OCI-LY1 (cell line): ENCODE data around the gene MAPK10.

ENCODE experiments used
- EZH2 ChIP-seq: fragments of 200-600 bp; sonication (generic), shearing (Covaris generic); IDR thresholded peaks from 2 replicates; pipeline ENCODE4 v1.8.0; 2017; ENCODE audit warnings: borderline replicate concordance, mixed run types, mild to moderate bottlenecking, antibody characterized with exemption, low read length, moderate library complexity, mixed read lengths
- TF ChIP-seq, protein P1 (sequence below): fragments of 200-600 bp; sonication (generic), shearing (Covaris generic); IDR thresholded peaks from 2 replicates; pipeline ENCODE4 v1.5.1; 2017; ENCODE audit warnings: mild to moderate bottlenecking, antibody characterized with exemption, low read length, moderate library complexity, mixed read lengths

DNA sequence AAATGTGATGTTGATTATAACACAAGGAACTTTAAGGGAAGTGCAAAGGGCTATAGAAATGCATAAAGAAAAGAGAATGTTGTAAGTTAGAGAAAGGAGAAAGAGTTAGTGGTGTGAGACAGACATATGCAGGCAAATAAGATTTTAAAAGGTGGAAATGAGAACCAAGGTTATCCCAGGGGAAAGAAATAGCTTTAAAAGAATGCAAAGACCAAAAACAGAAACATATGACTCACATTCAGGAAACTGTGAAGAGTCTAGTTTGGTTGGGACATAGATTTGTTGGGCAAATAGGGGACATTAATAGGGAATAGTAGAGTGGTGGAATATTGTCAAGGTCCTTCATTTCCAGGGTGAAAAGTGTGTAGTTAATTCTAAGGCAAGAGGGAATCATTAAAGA is 52.4 kb downstream of the MAPK10 start:
- TF ChIP-seq, protein P1, sequence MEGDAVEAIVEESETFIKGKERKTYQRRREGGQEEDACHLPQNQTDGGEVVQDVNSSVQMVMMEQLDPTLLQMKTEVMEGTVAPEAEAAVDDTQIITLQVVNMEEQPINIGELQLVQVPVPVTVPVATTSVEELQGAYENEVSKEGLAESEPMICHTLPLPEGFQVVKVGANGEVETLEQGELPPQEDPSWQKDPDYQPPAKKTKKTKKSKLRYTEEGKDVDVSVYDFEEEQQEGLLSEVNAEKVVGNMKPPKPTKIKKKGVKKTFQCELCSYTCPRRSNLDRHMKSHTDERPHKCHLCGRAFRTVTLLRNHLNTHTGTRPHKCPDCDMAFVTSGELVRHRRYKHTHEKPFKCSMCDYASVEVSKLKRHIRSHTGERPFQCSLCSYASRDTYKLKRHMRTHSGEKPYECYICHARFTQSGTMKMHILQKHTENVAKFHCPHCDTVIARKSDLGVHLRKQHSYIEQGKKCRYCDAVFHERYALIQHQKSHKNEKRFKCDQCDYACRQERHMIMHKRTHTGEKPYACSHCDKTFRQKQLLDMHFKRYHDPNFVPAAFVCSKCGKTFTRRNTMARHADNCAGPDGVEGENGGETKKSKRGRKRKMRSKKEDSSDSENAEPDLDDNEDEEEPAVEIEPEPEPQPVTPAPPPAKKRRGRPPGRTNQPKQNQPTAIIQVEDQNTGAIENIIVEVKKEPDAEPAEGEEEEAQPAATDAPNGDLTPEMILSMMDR = no peak
- TF ChIP-seq EZH2 = no peak
